ENCODE results near the gene SPSB1. TPM values are rescaled to one million over a fixed set of nuclear protein-coding genes. Genes with fewer than 3 reads are reported as not detected.
A peak's percentile ranks its signal among the peaks of the same experiment; 100 is the strongest.

Gene SPSB1
- total RNA-seq, 1 experiment from 2014 or later: 4.3 TPM

- no peak for TF ChIP-seq SMAD4 (CRISPR knock-in tag; IDR thresholded peaks at IDR 0.05)
- no peak for TF ChIP-seq ZNF396 (CRISPR knock-in tag; IDR thresholded peaks at IDR 0.05; ENCODE audit: borderline replicate concordance)
- no peak for TF ChIP-seq USF2 (CRISPR knock-in tag; IDR thresholded peaks at IDR 0.05)
- no peak for TF ChIP-seq ZNF138 (CRISPR knock-in tag; conservative IDR thresholded peaks at IDR 0.05)
- no peak for TF ChIP-seq ZNF532 (CRISPR knock-in tag; IDR thresholded peaks at IDR 0.05; ENCODE audit: borderline replicate concordance)
- TF ChIP-seq FOXP1 (CRISPR knock-in tag; IDR thresholded peaks at IDR 0.05; ENCODE audit: borderline replicate concordance): no peak
- no peak for TF ChIP-seq ZNF219 (CRISPR knock-in tag; IDR thresholded peaks at IDR 0.05; ENCODE audit: borderline replicate concordance)
- TF ChIP-seq PRDM15 (CRISPR knock-in tag; IDR thresholded peaks at IDR 0.05): no peak
Measured at GRCh38 chr1:9322661-9323244, 30.1 kb downstream of the SPSB1 start (continued).

- TF ChIP-seq TEAD4 (CRISPR knock-in tag; IDR thresholded peaks at IDR 0.05) (no peak), CTCF (IDR thresholded peaks at IDR 0.05) (no peak), PRRX2 (CRISPR knock-in tag; IDR thresholded peaks at IDR 0.05) (no peak), MAX (CRISPR knock-in tag; IDR thresholded peaks at IDR 0.05) (no peak), ZNF512 (CRISPR knock-in tag; IDR thresholded peaks at IDR 0.05; ENCODE audit: borderline replicate concordance) (no peak), ZNF416 (CRISPR knock-in tag; IDR thresholded peaks at IDR 0.05) (no peak), PREB (CRISPR knock-in tag; IDR thresholded peaks at IDR 0.05; ENCODE audit: borderline replicate concordance) (no peak), NR3C1 (CRISPR knock-in tag; conservative IDR thresholded peaks at IDR 0.05; ENCODE audit: low read depth) (no peak), ZNF138 (CRISPR knock-in tag; conservative IDR thresholded peaks at IDR 0.05) (no peak), CBFB (CRISPR knock-in tag; IDR thresholded peaks at IDR 0.05; ENCODE audit: low read depth) (no peak), USF2 (CRISPR knock-in tag; IDR thresholded peaks at IDR 0.05) (no peak), RORB (CRISPR knock-in tag; IDR thresholded peaks at IDR 0.05) (no peak), ZNF263 (CRISPR knock-in tag; IDR thresholded peaks at IDR 0.05; ENCODE audit: low read depth) (no peak)
- H3K27me3 Mint-ChIP-seq (ENCODE audit: low read depth): no peaks in the 10 kb centered on the region
Measured at GRCh38 chr1:9324246-9325096, 31.8 kb downstream of the SPSB1 start.

More at GRCh38 chr1:9324246-9325096, 31.8 kb downstream of the SPSB1 start:
- no peak overlapping the region for H3K4me3 Mint-ChIP-seq
- no peaks in the 10 kb centered on the region for H3K36me3 Mint-ChIP-seq
- peaks cover 21% of the 10 kb centered on the region for H3K4me1 Mint-ChIP-seq
- DNase-seq (ENCODE audit: low spot score): no peak
- ChIA-PET POLR2A (no interaction called here), CTCF (interaction anchor here (0.7 to 1.2 kb wide), 4 partner anchors 10 to 167 kb away, joined by 3 read pairs; no protein-coding TSS in a partner anchor)
- H3K9me3 Mint-ChIP-seq: no peaks in the 10 kb centered on the region
- ATAC-seq: no peak
- 0 out of 2 replicates have a peak overlapping the region, but pooled peaks have one; percentile 15 for H3K27ac Mint-ChIP-seq
